ENCODE data around the gene SPAG5.

The SPAG5 gene

DNA sequence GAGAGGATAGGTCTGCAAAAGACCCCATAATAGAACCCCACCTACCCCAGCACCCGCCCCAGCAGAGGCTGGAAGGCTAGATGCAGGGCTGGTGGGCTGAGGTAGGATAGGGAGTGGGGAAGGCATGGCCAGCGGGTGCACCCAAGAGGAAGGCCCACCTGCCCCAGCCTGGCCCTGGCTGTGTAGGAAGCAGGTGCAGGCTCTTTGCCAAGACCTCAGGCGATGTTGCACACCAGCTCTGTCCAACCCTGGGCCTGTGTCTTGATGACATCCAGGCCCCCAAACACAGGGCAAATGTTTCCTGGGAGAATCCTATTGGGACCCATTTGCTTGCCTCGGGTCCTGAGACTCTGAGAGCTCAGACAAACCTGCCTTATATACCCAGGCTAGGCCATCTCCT, 58.6 kb downstream of the SPAG5 start:
- TF ChIP-seq, protein P1, sequence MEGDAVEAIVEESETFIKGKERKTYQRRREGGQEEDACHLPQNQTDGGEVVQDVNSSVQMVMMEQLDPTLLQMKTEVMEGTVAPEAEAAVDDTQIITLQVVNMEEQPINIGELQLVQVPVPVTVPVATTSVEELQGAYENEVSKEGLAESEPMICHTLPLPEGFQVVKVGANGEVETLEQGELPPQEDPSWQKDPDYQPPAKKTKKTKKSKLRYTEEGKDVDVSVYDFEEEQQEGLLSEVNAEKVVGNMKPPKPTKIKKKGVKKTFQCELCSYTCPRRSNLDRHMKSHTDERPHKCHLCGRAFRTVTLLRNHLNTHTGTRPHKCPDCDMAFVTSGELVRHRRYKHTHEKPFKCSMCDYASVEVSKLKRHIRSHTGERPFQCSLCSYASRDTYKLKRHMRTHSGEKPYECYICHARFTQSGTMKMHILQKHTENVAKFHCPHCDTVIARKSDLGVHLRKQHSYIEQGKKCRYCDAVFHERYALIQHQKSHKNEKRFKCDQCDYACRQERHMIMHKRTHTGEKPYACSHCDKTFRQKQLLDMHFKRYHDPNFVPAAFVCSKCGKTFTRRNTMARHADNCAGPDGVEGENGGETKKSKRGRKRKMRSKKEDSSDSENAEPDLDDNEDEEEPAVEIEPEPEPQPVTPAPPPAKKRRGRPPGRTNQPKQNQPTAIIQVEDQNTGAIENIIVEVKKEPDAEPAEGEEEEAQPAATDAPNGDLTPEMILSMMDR (IDR thresholded peaks at IDR 0.05): no peak

DNA sequence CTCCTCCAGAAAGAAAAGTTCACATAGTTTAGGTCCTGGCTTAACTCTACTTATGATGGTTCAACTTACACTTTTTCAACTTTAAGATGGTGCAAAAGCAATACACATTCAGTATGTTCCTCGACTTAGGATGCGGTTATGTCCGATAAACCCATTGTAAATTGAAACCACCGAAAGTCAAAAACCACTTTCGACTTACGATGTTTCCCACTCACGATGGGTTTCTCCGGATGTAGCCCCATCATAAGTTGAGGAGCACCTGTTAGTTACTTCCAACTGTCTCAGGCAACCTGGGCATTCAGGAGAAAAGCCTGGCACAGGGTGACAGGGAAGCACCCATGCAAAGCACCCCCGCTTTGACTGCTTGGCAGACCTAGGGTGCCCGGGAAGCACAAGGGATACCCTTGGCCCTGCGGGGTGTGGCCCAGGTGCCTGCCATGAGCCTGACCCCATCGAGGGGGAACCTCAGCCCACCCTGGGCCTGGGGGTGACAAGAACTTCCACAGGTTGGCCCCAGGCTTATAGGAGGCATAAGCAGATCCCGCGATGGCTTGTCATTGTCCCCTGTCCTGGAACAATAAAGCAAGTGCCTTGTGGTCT, 60.4 kb downstream of the SPAG5 start:
- TF ChIP-seq, protein P1 (IDR thresholded peaks at IDR 0.05): no peak

DNA sequence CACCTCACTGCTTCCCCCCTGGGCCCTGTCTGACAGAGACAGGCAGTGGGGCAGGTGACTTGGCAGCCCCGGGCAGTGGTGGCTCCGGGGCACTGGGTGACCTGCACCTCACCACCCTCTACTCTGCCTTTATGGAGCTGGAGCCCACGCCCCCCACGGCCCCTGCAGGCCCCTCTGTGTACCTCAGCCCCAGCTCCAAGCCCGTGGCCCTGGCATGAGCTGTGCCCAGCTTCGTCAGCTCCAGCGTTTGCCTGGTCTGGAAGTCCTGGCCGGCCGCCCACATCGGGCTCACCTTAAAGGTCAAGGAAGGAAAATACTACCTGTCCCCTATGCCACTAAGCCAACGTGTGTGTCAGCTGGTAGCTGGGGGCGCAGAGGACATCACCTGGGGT, 61.6 kb downstream of the SPAG5 start:
- TF ChIP-seq, protein P1 (IDR thresholded peaks at IDR 0.05): no peak

DNA sequence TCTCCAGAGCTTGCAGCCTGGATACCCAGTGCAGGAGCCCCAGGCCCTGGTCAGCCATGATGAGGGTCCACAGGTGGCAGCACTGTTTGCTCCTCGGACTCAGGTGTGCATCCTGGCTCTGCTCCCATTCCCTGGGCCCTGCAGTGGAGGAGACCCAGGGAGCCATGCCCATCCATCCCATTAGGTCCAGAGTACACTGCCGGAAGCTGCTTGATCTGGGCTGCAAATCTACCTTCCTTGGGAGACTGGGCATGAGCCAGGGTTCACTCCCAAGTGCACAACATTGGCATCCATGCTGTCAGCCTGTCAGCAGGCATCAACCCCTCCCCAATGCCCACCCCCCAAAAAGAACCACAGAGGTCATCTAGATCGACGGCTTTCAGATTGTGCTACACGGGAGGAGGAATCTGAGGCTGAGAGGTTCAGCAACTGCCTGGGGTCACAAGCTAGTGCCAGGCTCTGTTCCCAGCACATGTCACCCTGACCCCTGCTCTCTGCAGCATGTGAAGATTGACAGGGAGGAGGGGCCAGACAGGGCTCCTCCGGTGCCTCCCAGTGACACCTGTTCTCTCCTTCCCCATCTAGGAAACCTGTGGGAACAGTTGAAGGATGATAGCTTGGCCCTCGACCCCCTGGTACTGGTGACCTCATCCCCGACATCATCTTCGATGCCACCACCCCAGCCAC, 62.1 kb downstream of the SPAG5 start:
- TF ChIP-seq, protein P1 (IDR thresholded peaks at IDR 0.05): no peak

DNA sequence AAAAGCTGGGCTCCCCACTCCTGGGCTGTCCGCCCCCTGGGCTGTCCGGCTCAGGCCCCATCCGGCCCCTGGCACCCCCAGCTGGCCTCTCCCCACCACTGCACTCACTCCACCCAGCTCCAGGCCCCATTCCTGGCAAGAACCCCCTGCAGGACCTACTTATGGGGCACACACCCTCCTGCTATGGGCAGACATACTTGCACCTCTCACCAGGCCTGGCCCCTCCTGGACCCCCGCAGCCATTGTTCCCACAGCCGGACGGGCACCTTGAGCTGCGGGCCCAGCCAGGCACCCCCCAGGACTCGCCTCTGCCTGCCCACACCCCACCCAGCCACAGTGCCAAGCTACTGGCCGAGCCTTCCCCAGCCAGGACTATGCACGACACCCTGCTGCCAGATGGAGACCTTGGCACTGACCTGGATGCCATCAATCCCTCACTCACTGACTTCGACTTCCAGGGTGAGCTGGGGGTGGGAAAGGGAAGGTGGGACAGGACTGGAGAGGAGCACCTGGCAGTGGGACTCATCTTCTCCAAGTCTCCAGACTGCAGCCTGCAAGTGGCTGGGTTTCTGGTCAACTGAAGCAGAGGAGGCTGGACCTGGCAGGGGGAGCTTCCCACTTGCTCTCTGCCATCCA, 64.0 kb downstream of the SPAG5 start:
- TF ChIP-seq, protein P1 (IDR thresholded peaks at IDR 0.05): no peak

DNA sequence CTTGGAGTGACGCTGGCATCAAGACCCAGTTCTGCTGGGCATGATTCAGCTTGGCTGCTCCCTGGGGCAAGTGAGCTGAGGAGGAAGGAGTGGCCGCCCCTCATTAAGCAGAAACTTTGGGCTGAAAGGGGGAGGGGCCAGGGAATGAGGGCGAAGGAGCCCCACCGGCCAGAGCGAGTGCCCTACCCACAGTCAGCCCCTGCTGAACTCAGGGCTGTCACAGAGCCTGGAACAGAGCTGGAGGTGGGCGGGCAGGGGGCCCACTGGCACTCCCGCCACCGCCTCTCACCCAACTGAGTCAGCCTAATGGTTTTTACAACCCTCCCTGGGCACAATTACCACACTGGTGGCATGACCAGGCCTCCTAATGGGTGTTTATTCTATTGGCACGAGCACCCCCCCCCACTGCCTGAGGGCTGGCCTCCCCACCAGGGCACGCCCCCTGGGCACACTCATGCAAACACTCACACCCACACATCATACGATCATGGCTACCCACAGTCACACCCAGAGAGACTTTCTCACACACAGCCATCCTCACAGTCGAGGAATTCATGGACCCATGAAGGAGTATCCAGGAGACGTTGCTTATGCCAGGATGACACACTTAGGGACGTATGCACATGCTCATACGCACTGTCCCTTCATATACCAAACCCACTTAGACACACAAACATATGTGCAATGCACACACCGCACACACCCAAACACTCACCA, 65.6 kb downstream of the SPAG5 start:
- TF ChIP-seq, protein P1 (IDR thresholded peaks at IDR 0.05): no peak

DNA sequence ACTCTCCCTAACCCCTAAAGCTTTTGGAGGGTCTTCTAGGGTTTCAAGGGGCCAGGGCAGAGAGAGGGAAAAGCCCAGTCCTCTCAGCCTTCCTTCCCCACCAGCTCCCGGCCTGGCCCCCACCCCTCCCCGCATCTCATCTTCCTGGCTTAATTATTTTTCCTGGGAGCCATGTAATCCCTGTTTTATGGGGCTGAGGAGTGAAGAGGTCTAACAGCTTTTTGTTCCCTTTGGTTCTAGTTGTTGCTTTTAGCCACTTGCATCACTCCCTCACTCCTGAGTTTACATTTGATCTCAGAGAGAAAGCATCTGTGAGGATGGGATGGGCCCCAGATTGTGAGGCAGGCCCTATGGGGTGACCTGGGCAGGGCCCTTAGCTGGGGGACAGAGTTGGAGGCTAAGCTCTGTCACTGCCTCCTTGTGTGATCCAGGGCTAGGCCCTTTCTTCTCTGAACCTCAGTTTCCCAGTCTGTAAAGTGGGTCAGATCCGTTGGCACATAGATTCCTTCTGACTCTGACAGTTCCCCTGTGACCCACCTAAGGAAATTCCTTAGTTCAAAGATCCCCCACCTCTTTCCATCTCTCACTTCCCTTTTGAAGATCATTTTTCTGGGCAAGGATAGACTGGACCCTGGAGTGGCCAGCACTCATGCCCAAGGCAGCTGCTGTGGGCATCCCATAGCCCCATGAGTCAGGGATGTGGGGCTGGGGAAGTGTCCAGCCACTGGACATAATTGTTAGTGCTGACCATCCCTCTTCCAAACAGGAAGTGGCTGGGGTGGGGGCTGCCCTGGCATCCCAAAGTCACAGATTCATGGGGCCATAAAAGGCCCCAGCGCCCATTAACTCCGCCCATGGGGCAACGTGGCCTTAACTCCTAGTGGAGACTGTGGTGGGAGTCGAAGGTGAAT, 66.5 kb downstream of the SPAG5 start:
- TF ChIP-seq, protein P1 (IDR thresholded peaks at IDR 0.05): no peak
